HepG2 (cell line): Measurements from ENCODE around the gene PRR12. TPM values are rescaled to one million over a fixed set of nuclear protein-coding genes. Genes with fewer than 3 reads are reported as not detected.

ENCODE experiments used
- ATAC-seq: fragments of 200-7000 bp; cut with Tn5 transposase; 3 replicates; pipeline ENCODE4 v1.9.1; 2020; ENCODE audit warnings: mild to moderate bottlenecking, moderate library complexity
- BruUV-seq: library from RNA; stranded (reverse); fragments of 400-500 nt; replicated peaks from 2 replicates; lab custom pipeline; 2021; lab: Mats Ljungman, UMichigan
- CTCF ChIA-PET: fragments of 300-600 bp; formaldehyde crosslinking; extraction: SDS; loops from one replicate; lab custom pipeline; 2021; ENCODE audit warnings: low total read pairs, inconsistent platforms, low intra/inter-chr PET ratio; lab: Yijun Ruan, JAX
- POLR2A ChIA-PET: fragments of 350-600 bp; sonication (Branson Sonifier 250); formaldehyde crosslinking; loops from one replicate; lab custom pipeline; 2020; ENCODE audit warnings: antibody characterized with exemption, inconsistent platforms; lab: Yijun Ruan, JAX
- DNase-seq: peaks from one replicate; pipeline ENCODE4 v3.0.0-alpha.2; 2015; ENCODE audit warnings: low spot score
- FAIRE-seq: peaks from 3 replicates; lab custom pipeline; 2011; peaks lifted over from hg19 to GRCh38; lab: Jason Lieb, UNC
- H2AFZ ChIP-seq: one replicate; pipeline ENCODE4 v1.6.1; 2011; ENCODE audit warnings: low read length, inconsistent platforms
- H3K27ac ChIP-seq: fragments of 300-600 bp; 3 replicates; pipeline ENCODE4 v1.8.0; 2011; ENCODE audit warnings: mixed run types, mild to moderate bottlenecking, mixed read lengths, low read length, inconsistent platforms; ENCODE audit not compliant: insufficient read depth; ENCODE audit errors: extremely low read length
- H3K27me3 ChIP-seq, 2 experiments: fragments of 200-600 bp in 1 of 2; 2 replicates in 1 of 2; 3 replicates in 1 of 2; pipeline versions ENCODE4 v1.6.0 to v1.8.0; 2011; ENCODE audit warnings: low read length in 2 of 2, mild to moderate bottlenecking in 2 of 2, moderate library complexity in 2 of 2, inconsistent platforms in 1 of 2; ENCODE audit not compliant: insufficient read depth in 2 of 2, control insufficient read depth in 1 of 2
- H3K36me3 ChIP-seq, 2 experiments: fragments of 200-600 bp in 1 of 2; replicated peaks in 1 of 2; 2 replicates in 1 of 2; 3 replicates in 1 of 2; pipeline versions ENCODE4 v1.5.1 to v1.8.0; 2011; ENCODE audit warnings: low read length in 2 of 2, inconsistent platforms in 1 of 2; ENCODE audit not compliant: insufficient read depth in 2 of 2, control insufficient read depth in 1 of 2
- H3K4me1 ChIP-seq: 2 replicates; pipeline ENCODE4 v1.5.1; 2012; ENCODE audit warnings: low read length, inconsistent platforms; ENCODE audit not compliant: insufficient read depth
- H3K4me2 ChIP-seq: 2 replicates; pipeline ENCODE4 v1.6.0; 2011; ENCODE audit warnings: low read depth, low read length, inconsistent platforms
- H3K4me3 ChIP-seq, 3 experiments: fragments of 200-600 bp in 1 of 3; sonication (generic), shearing (Covaris generic) in 1 of 3; replicated peaks in 1 of 3; 2 replicates each; pipeline ENCODE4 v1.5.1; 2011 to 2016; ENCODE audit warnings: low read length in 3 of 3, inconsistent platforms in 2 of 3, low read depth in 2 of 3, mild to moderate bottlenecking in 2 of 3, control low read depth in 1 of 3, mixed read lengths in 1 of 3; ENCODE audit not compliant: insufficient read depth in 1 of 3
- H3K79me2 ChIP-seq: one replicate; pipeline ENCODE4 v1.6.1; 2011; ENCODE audit warnings: low read length, inconsistent platforms; ENCODE audit not compliant: insufficient read depth
- H3K9ac ChIP-seq: 2 replicates; pipeline ENCODE4 v1.6.0; 2011; ENCODE audit warnings: mild to moderate bottlenecking, low read depth, low read length, inconsistent platforms; ENCODE audit not compliant: insufficient read depth
- H3K9me3 ChIP-seq: 2 replicates; pipeline ENCODE4 v1.5.1; 2012; ENCODE audit warnings: mild to moderate bottlenecking, low read length
- H4K20me1 ChIP-seq: 2 replicates; pipeline ENCODE4 v1.6.0; 2011; ENCODE audit warnings: inconsistent platforms, mild to moderate bottlenecking, low read length, moderate library complexity; ENCODE audit not compliant: insufficient read depth
- AGO2 ChIP-seq: fragments of 200-400 bp; formaldehyde crosslinking; optimal IDR thresholded peaks from 2 replicates; pipeline ENCODE3; 2017; ENCODE audit warnings: mild to moderate bottlenecking, low read depth, low read length, moderate library complexity
- ARHGAP35 ChIP-seq: sonication (generic); formaldehyde crosslinking; IDR thresholded peaks from 2 replicates; pipeline ENCODE4 v1.9.0; 2022; ENCODE audit warnings: mild to moderate bottlenecking, inconsistent platforms, moderate library complexity, missing genetic modification reagents, borderline replicate concordance
- DRAP1 ChIP-seq: IDR thresholded peaks from 2 replicates; pipeline ENCODE4 v1.6.1; 2016; ENCODE audit warnings: missing genetic modification reagents, missing compliant biosample characterization
- RBFOX2 ChIP-seq: fragments of 200-400 bp; formaldehyde crosslinking; IDR thresholded peaks from 2 replicates; pipeline ENCODE4 v1.6.1; 2017; ENCODE audit warnings: low read depth, mild to moderate bottlenecking, low read length
- ZNF841 ChIP-seq: sonication (generic); formaldehyde crosslinking; IDR thresholded peaks from 2 replicates; pipeline ENCODE4 v1.8.1; 2023; ENCODE audit warnings: missing genetic modification reagents, borderline replicate concordance
- WGBS: methylation state at CpG from one replicate; pipeline ENCODE4 v1.1.6; 2017; ENCODE audit warnings: low lambda C conversion rate; 5-methylcytosine and 5-hydroxymethylcytosine counted together
- in situ Hi-C: cut with HindIII; loops from 2 replicates; pipeline ENCODE4 v1.10.0; 2017; ENCODE audit warnings: low pct_unique_long_range_greater_than_20kb; ENCODE audit not compliant: extremely low pct_ligation_motif_present
- intact Hi-C: fragments of 100-400 bp; cut with micrococcal nuclease; formaldehyde crosslinking; loops from one replicate; pipeline ENCODE4 v1.10.0; 2022; ENCODE audit not compliant: unreplicated experiment
- polyA plus RNA-seq, 8 experiments: library from polyadenylated mRNA; depleted of rRNA in 3 of 8; stranded (reverse) in 7 of 8; unstranded in 1 of 8; fragments of >200 nt; fragmentation: Illumina TruSeq in 4 of 8; extraction: Trizol in 4 of 8; gene quantifications; 2 replicates each; pipeline versions ENCODE4 v1.2.1 to v1.2.3, GENCODE V29; 2011 to 2016; ENCODE audit warnings: low read depth in 4 of 8, missing spikeins in 1 of 8, mixed read lengths in 1 of 8; ENCODE audit not compliant: insufficient read depth in 1 of 8
- total RNA-seq, 5 experiments: library from RNA; depleted of rRNA; stranded (reverse); fragments of >200 nt; fragmentation: Illumina TruSeq; extraction: Trizol; gene quantifications; 2 replicates each; pipeline ENCODE4 v1.2.3, GENCODE V29; 2016; ENCODE audit warnings: low read depth in 1 of 5

The PRR12 gene
- total and polyA plus RNA-seq, 2 of the 13 experiments (the other 11 are each of a cell fraction or from before 2014, with no cell fraction given) = 0.62 to 1.5 TPM

- BruUV-seq = no TSS peak
- Histone ChIP-seq H4K20me1 (no peaks in the 10 kb centered on the region), H3K27me3 (no peaks in the 10 kb centered on the region), H3K9ac (no peak overlapping the region), H3K9me3 (no peaks in the 10 kb centered on the region), H2AFZ (no peak overlapping the region), H3K36me3 (peaks cover 8 to 46% of the 10 kb centered on the region in 2 experiments; a peak in 4 of 5 replicates), H3K4me1 (0 out of 2 replicates have a peak, but pooled peaks cover 4% of the 10 kb centered on the region), H3K4me3 (no peak overlapping the region), H3K4me2 (no peak overlapping the region), H3K27ac (no peak overlapping the region), H3K79me2 (peaks cover under 1% of the 10 kb centered on the region)
- FAIRE-seq (no peak), DNase-seq (no peak), ATAC-seq (no peak)
- 95% methylated on average over 18 of the region's 26 CpGs for WGBS
- POLR2A ChIA-PET = interaction anchor here (1.2 kb wide), 1 partner anchor 41 kb away, joined by 3 read pairs; no protein-coding TSS in a partner anchor
- intact Hi-C loops (no loop called here), in situ Hi-C loops (loop anchor here (10.0 kb wide), 1 partner anchor 75 kb away; the partner anchor contains the start of gene PRMT1)
- TF ChIP-seq ARHGAP35 (CRISPR knock-in tag) (no peak), DRAP1 (no peak), RBFOX2 (0 out of 2 replicates have a peak, but pooled peaks have one; percentile 25), AGO2 (peak; percentile 56), ZNF841 (CRISPR knock-in tag) (no peak)
- CTCF ChIA-PET = no interaction called here
These were observed 8.7 kb downstream of the PRR12 start for GRCh38 chr19:49599378-49600295.
